Fibroblast of lung (primary cell): ENCODE data around the gene FAM20C. TPM values are rescaled to one million over a fixed set of nuclear protein-coding genes. Genes with fewer than 3 reads are reported as not detected.
A peak's percentile ranks its signal among the peaks of the same experiment; 100 is the strongest.

ENCODE experiments used
- DNase-seq, 2 donors: peaks; one replicate each; pipeline versions ENCODE4 v3.0.0 to v3.0.0-alpha.2; 2010; ENCODE audit warnings: low read depth in 2 of 2
- H2AFZ ChIP-seq: 2 replicates; pipeline ENCODE4 v1.5.1; 2012; ENCODE audit warnings: low read length, control low read depth, inconsistent platforms
- H3K27ac ChIP-seq: 2 replicates; pipeline ENCODE4 v1.5.1; 2011; ENCODE audit warnings: low read length, control low read depth; ENCODE audit not compliant: insufficient read depth
- H3K27me3 ChIP-seq: 2 replicates; pipeline ENCODE4 v1.5.1; 2011; ENCODE audit warnings: mild to moderate bottlenecking, low read length; ENCODE audit not compliant: control insufficient read depth, insufficient read depth
- H3K36me3 ChIP-seq: 2 replicates; pipeline ENCODE4 v1.5.1; 2011; ENCODE audit warnings: low read length; ENCODE audit not compliant: control insufficient read depth, insufficient read depth
- H3K4me1 ChIP-seq: 2 replicates; pipeline ENCODE4 v1.5.1; 2011; ENCODE audit warnings: low read length; ENCODE audit not compliant: control insufficient read depth, insufficient read depth; ENCODE audit errors: extremely low read depth
- H3K4me2 ChIP-seq: 2 replicates; pipeline ENCODE4 v1.5.1; 2011; ENCODE audit warnings: low read length, control low read depth; ENCODE audit not compliant: insufficient read depth; ENCODE audit errors: extremely low read depth
- H3K4me3 ChIP-seq, 4 experiments: fragments of 200-600 bp in 1 of 4; sonication (generic) in 1 of 4; replicated peaks in 1 of 4; 2 replicates each; pipeline ENCODE4 v1.5.1; 2011 to 2016; ENCODE audit warnings: low read length in 4 of 4, low read depth in 3 of 4, mild to moderate bottlenecking in 3 of 4, control low read depth in 2 of 4, inconsistent platforms in 1 of 4, mixed read lengths in 1 of 4; ENCODE audit not compliant: insufficient read depth in 1 of 4; ENCODE audit errors: control extremely low read depth in 1 of 4
- H3K79me2 ChIP-seq: 2 replicates; pipeline ENCODE4 v1.5.1; 2012; ENCODE audit warnings: mild to moderate bottlenecking, low read length, inconsistent platforms; ENCODE audit not compliant: control insufficient read depth, insufficient read depth
- H3K9ac ChIP-seq: 2 replicates; pipeline ENCODE4 v1.5.1; 2011; ENCODE audit warnings: mild to moderate bottlenecking, low read length, control low read depth; ENCODE audit not compliant: insufficient read depth
- H3K9me3 ChIP-seq: 2 replicates; pipeline ENCODE4 v1.5.1; 2012; ENCODE audit warnings: low read depth, low read length; ENCODE audit not compliant: control insufficient read depth, insufficient read depth
- H4K20me1 ChIP-seq: 2 replicates; pipeline ENCODE4 v1.5.1; 2011; ENCODE audit warnings: low read length; ENCODE audit not compliant: control insufficient read depth, insufficient read depth; ENCODE audit errors: extremely low read depth
- EZH2 ChIP-seq: IDR thresholded peaks from 2 replicates; pipeline ENCODE4 v1.5.1; 2012; ENCODE audit warnings: low read length, control low read depth, mild to moderate bottlenecking; ENCODE audit errors: missing control alignments
- polyA plus RNA-seq, 2 donors: library from polyadenylated mRNA; depleted of rRNA in 1 of 2; stranded (reverse) in 1 of 2; unstranded in 1 of 2; fragments of >200 nt; gene quantifications; 2 replicates each; pipeline ENCODE4 v1.2.1, GENCODE V29; 2011 to 2012; ENCODE audit warnings: missing spikeins in 1 of 2
- total RNA-seq: library from RNA; depleted of rRNA; stranded (reverse); fragments of >200 nt; gene quantifications from 2 replicates; pipeline ENCODE4 v1.2.1, GENCODE V29; 2014
- TF ChIP-seq, protein P1 (sequence below), 2 donors: IDR thresholded peaks in 1 of 2; conservative IDR thresholded peaks in 1 of 2; 1 replicate in 1 of 2; 2 replicates in 1 of 2; pipeline ENCODE4 v1.5.1; 2011 to 2012; ENCODE audit warnings: low read length in 2 of 2, control low read depth in 1 of 2, inconsistent platforms in 1 of 2, low read depth in 1 of 2, mild to moderate bottlenecking in 1 of 2

Gene FAM20C
- total and polyA plus RNA-seq, 2 donors (not counting 1 experiment from before 2014, with no cell fraction given): 31.8 to 70.7 TPM

- Histone ChIP-seq H3K27ac (no peak overlapping the region), H3K9ac (no peak overlapping the region), H4K20me1 (no peaks in the 10 kb centered on the region), H3K36me3 (peaks cover 35% of the 10 kb centered on the region), H3K79me2 (peaks cover 30% of the 10 kb centered on the region), H3K4me1 (peaks cover 5% of the 10 kb centered on the region), H3K4me3 (no peak overlapping the region), H3K27me3 (no peaks in the 10 kb centered on the region), H3K4me2 (no peak overlapping the region), H2AFZ (no peak overlapping the region), H3K9me3 (no peaks in the 10 kb centered on the region)
- peak; percentile 46 to 56 for DNase-seq
- TF ChIP-seq, protein P1, sequence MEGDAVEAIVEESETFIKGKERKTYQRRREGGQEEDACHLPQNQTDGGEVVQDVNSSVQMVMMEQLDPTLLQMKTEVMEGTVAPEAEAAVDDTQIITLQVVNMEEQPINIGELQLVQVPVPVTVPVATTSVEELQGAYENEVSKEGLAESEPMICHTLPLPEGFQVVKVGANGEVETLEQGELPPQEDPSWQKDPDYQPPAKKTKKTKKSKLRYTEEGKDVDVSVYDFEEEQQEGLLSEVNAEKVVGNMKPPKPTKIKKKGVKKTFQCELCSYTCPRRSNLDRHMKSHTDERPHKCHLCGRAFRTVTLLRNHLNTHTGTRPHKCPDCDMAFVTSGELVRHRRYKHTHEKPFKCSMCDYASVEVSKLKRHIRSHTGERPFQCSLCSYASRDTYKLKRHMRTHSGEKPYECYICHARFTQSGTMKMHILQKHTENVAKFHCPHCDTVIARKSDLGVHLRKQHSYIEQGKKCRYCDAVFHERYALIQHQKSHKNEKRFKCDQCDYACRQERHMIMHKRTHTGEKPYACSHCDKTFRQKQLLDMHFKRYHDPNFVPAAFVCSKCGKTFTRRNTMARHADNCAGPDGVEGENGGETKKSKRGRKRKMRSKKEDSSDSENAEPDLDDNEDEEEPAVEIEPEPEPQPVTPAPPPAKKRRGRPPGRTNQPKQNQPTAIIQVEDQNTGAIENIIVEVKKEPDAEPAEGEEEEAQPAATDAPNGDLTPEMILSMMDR (conservative IDR thresholded peaks at IDR 0.05 in 1 of 2, IDR thresholded peaks at IDR 0.05 in 1 of 2; ENCODE audit: low read depth in 1 of 2, low read length in 2 of 2): no peak
- no peak for TF ChIP-seq EZH2
Measured at GRCh38 chr7:209906-210305, 17.5 kb downstream of the FAM20C start.

DNA sequence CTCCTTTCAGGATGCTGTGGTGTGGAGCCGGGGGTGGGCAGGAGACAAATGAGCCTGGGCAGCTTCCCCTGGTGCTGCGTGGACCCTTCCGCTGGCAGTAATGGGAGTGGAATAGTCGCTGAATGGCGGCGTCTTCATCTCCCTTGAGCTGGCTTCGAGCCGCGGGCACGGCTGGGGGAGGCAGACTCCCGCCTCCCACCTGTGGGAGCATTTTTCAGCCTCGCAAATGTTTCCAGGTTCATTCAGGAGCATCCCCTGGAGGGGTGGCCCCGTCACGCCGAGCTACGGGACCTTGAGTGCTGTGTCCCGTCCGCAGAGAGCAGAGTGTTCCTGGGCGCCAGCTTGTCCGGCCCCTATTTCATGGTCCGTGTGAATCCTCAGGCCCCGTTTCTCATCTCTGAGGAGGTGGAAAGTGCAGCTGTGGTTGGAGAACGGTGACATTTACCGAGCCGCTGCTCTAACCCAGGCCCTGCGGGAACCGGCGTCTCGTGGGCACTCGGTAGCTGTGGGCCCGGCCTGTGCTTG is 18.1 kb downstream of the FAM20C start:
- Histone ChIP-seq H3K27ac (no peak overlapping the region), H3K4me3 (no peak overlapping the region), H4K20me1 (no peaks in the 10 kb centered on the region), H3K36me3 (peaks cover 33% of the 10 kb centered on the region), H3K79me2 (peaks cover 31% of the 10 kb centered on the region), H3K4me1 (peaks cover 5% of the 10 kb centered on the region), H3K4me2 (no peak overlapping the region), H3K9me3 (no peaks in the 10 kb centered on the region), H3K27me3 (no peaks in the 10 kb centered on the region), H3K9ac (no peak overlapping the region), H2AFZ (no peak overlapping the region)
- TF ChIP-seq EZH2: no peak
- TF ChIP-seq, protein P1 (conservative IDR thresholded peaks at IDR 0.05 in 1 of 2, IDR thresholded peaks at IDR 0.05 in 1 of 2; ENCODE audit: low read depth in 1 of 2, low read length in 2 of 2): no peak
- no peak for DNase-seq

- TF ChIP-seq EZH2: no peak
- TF ChIP-seq, protein P1 (conservative IDR thresholded peaks at IDR 0.05 in 1 of 2, IDR thresholded peaks at IDR 0.05 in 1 of 2; ENCODE audit: low read depth in 1 of 2, low read length in 2 of 2): no peak
- H3K4me2 ChIP-seq: no peak overlapping the region
- H3K9me3 ChIP-seq: no peaks in the 10 kb centered on the region
- no peaks in the 10 kb centered on the region for H3K27me3 ChIP-seq
- H3K36me3 ChIP-seq: peaks cover 28% of the 10 kb centered on the region
- no peak overlapping the region for H3K4me3 ChIP-seq
- peaks cover 31% of the 10 kb centered on the region for H3K79me2 ChIP-seq
- H2AFZ ChIP-seq: no peak overlapping the region
- H3K4me1 ChIP-seq: peaks cover 5% of the 10 kb centered on the region
- H3K27ac ChIP-seq: no peak overlapping the region
- H4K20me1 ChIP-seq: no peaks in the 10 kb centered on the region
- H3K9ac ChIP-seq: no peak overlapping the region
- DNase-seq: no peak
Measured at GRCh38 chr7:211033-211714, 18.8 kb downstream of the FAM20C start.
